Neural progenitor cell (in vitro differentiated cells): Measurements from ENCODE around the gene TFG. TPM values are rescaled to one million over a fixed set of nuclear protein-coding genes. Genes with fewer than 3 reads are reported as not detected.
A peak's percentile ranks its signal among the peaks of the same experiment; 100 is the strongest.

Source experiments
- DNase-seq: peaks from one replicate; pipeline ENCODE4 v3.0.0-alpha.2; 2016; ENCODE audit warnings: low spot score
- H2AFZ ChIP-seq: fragments of 200-600 bp; sonication (generic); replicated peaks from 2 replicates; pipeline ENCODE4 v1.6.1; 2016; ENCODE audit warnings: antibody characterized with exemption
- H3F3A ChIP-seq: fragments of 200-600 bp; sonication (generic); 2 replicates; pipeline ENCODE4 v1.6.1; 2016; ENCODE audit warnings: antibody characterized with exemption, low read depth
- H3K27ac ChIP-seq: fragments of 200-600 bp; sonication (generic); 2 replicates; pipeline ENCODE4 v1.5.1; 2016; ENCODE audit warnings: mild to moderate bottlenecking
- H3K27me3 ChIP-seq: fragments of 200-600 bp; sonication (generic); 2 replicates; pipeline ENCODE4 v1.6.1; 2016; ENCODE audit warnings: mild to moderate bottlenecking, moderate library complexity
- H3K36me3 ChIP-seq: fragments of 200-600 bp; sonication (generic); 2 replicates; pipeline ENCODE4 v1.5.1; 2016
- H3K4me1 ChIP-seq: fragments of 200-600 bp; sonication (generic); 2 replicates; pipeline ENCODE4 v1.6.1; 2016; ENCODE audit warnings: mixed run types
- H3K4me2 ChIP-seq: fragments of 200-600 bp; sonication (generic); 2 replicates; pipeline ENCODE4 v1.6.1; 2016
- H3K4me3 ChIP-seq: fragments of 200-600 bp; sonication (generic); 2 replicates; pipeline ENCODE4 v1.5.1; 2016
- H3K79me2 ChIP-seq: fragments of 200-600 bp; sonication (generic); 2 replicates; pipeline ENCODE4 v1.6.1; 2016; ENCODE audit warnings: low read depth
- H3K9ac ChIP-seq: fragments of 200-600 bp; sonication (generic); 2 replicates; pipeline ENCODE4 v1.6.1; 2016
- H3K9me3 ChIP-seq: fragments of 200-600 bp; sonication (generic); 2 replicates; pipeline ENCODE4 v1.5.1; 2016; ENCODE audit warnings: low read depth
- H4K20me1 ChIP-seq: fragments of 200-600 bp; sonication (generic); 2 replicates; pipeline ENCODE4 v1.6.1; 2016; ENCODE audit warnings: low read depth
- H3K27ac Mint-ChIP-seq: 3 replicates; pipeline ENCODE4 v1.8.0; 2021; ENCODE audit warnings: mixed read lengths
- H3K27me3 Mint-ChIP-seq: 2 replicates; pipeline ENCODE4 v1.8.0; 2022; ENCODE audit warnings: low read depth, mild to moderate bottlenecking, inconsistent platforms, moderate library complexity, mixed read lengths; ENCODE audit not compliant: insufficient read depth
- H3K36me3 Mint-ChIP-seq: 3 replicates; pipeline ENCODE4 v1.8.0; 2021; ENCODE audit warnings: mixed read lengths
- H3K4me1 Mint-ChIP-seq: 3 replicates; pipeline ENCODE4 v1.8.0; 2021; ENCODE audit warnings: mixed read lengths
- H3K4me3 Mint-ChIP-seq: 3 replicates; pipeline ENCODE4 v1.8.0; 2021; ENCODE audit warnings: mild to moderate bottlenecking, moderate library complexity, mixed read lengths
- H3K9me3 Mint-ChIP-seq: 3 replicates; pipeline ENCODE4 v1.8.0; 2020; ENCODE audit warnings: mixed read lengths
- EZH2 ChIP-seq: fragments of 200-600 bp; sonication (generic); IDR thresholded peaks from 2 replicates; pipeline ENCODE4 v1.6.1; 2017; ENCODE audit warnings: antibody characterized with exemption, mild to moderate bottlenecking, moderate library complexity
- EZH2phosphoT487 ChIP-seq: fragments of 200-600 bp; sonication (generic); IDR thresholded peaks from 2 replicates; pipeline ENCODE4 v1.6.1; 2017; ENCODE audit warnings: antibody characterized with exemption
- total RNA-seq: library from RNA; depleted of rRNA; stranded (reverse); fragments of >200 nt; gene quantifications from 2 replicates; pipeline ENCODE4 v1.2.3, GENCODE V29; 2015; ENCODE audit warnings: low replicate concordance
- TF ChIP-seq, protein P1 (sequence below): fragments of 200-600 bp; sonication (generic); IDR thresholded peaks from 2 replicates; pipeline ENCODE4 v1.5.1; 2017; ENCODE audit warnings: antibody characterized with exemption, mild to moderate bottlenecking

Gene TFG
- total RNA-seq, 1 donor from 2014 or later, result 105 TPM

DNA sequence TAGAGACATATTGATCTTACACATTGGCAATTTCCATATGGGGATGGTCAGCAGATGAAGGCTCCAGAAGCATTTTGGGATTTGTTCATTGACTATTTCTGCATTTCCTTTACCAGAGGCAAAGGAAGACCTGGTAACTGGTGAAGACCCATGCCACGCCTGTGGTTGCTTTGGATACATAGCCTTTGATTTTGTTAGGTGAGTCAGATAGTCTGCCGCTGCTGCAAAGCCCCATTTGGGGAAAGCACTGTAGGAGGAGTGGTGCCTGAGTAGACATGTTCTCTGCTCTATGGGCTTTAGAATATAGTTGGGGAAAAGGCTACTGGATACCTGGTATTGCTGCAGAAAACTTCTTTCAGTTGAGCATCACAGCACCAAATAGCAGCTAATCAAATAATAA lies 56.8 kb downstream of the TFG start:
- H3K4me3 Mint-ChIP-seq, result no peak overlapping the region
- H3K4me1 Mint-ChIP-seq, result no peaks in the 10 kb centered on the region
- no peaks in the 10 kb centered on the region for H3K9me3 Mint-ChIP-seq

DNA sequence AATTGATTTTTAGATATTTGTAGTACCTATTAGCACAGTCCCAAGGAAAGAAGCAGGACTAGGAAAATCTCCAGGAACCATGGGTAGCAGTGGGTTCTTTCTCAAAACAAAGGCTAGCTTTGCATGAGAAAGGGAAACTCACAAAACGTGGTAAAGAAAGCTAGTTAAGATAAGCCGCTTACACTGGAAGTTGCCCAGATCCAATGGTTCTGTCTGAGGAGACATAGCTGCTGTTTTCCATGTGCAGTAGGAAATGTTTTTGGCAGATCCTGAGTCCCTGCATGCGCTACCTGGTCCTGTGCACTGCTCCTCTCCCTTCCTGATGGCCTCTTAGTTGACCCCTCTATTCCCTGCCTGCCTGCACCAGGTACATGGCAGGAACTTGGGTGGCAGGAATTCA lies 60.4 kb downstream of the TFG start:
- H3K27me3 Mint-ChIP-seq, result no peaks in the 10 kb centered on the region
- H3K9ac ChIP-seq, result no peak overlapping the region
- peaks cover 11% of the 10 kb centered on the region for H3F3A ChIP-seq
- no peaks in the 10 kb centered on the region for H3K27me3 ChIP-seq
- no peaks in the 10 kb centered on the region for H3K9me3 Mint-ChIP-seq
- H3K79me2 ChIP-seq, result no peaks in the 10 kb centered on the region
- H3K36me3 ChIP-seq, result no peaks in the 10 kb centered on the region
- peaks cover 17% of the 10 kb centered on the region for H3K4me1 ChIP-seq
- no peaks in the 10 kb centered on the region for H3K4me1 Mint-ChIP-seq
- no peak overlapping the region for H3K4me3 ChIP-seq
- no peaks in the 10 kb centered on the region for H3K9me3 ChIP-seq
- DNase-seq, result peak; percentile 79
- H3K4me2 ChIP-seq, result peak overlapping the region; percentile 46
- no peaks in the 10 kb centered on the region for H3K36me3 Mint-ChIP-seq
- no peaks in the 10 kb centered on the region for H4K20me1 ChIP-seq
- H3K27ac Mint-ChIP-seq, result no peak overlapping the region
- H2AFZ ChIP-seq, result peak overlapping the region; percentile 62
- H3K27ac ChIP-seq, result peak overlapping the region; percentile 38
- H3K4me3 Mint-ChIP-seq, result no peak overlapping the region
- no peak for TF ChIP-seq EZH2
- TF ChIP-seq, protein P1, sequence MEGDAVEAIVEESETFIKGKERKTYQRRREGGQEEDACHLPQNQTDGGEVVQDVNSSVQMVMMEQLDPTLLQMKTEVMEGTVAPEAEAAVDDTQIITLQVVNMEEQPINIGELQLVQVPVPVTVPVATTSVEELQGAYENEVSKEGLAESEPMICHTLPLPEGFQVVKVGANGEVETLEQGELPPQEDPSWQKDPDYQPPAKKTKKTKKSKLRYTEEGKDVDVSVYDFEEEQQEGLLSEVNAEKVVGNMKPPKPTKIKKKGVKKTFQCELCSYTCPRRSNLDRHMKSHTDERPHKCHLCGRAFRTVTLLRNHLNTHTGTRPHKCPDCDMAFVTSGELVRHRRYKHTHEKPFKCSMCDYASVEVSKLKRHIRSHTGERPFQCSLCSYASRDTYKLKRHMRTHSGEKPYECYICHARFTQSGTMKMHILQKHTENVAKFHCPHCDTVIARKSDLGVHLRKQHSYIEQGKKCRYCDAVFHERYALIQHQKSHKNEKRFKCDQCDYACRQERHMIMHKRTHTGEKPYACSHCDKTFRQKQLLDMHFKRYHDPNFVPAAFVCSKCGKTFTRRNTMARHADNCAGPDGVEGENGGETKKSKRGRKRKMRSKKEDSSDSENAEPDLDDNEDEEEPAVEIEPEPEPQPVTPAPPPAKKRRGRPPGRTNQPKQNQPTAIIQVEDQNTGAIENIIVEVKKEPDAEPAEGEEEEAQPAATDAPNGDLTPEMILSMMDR, result no peak
- TF ChIP-seq EZH2phosphoT487, result no peak

More for the DNA sequence above, 56.8 kb downstream of the TFG start:
- Histone ChIP-seq H3K36me3 (no peaks in the 10 kb centered on the region), H3K27ac (no peak overlapping the region), H3F3A (peaks cover 11% of the 10 kb centered on the region), H3K9ac (no peak overlapping the region), H3K79me2 (no peaks in the 10 kb centered on the region), H3K4me1 (peaks cover 27% of the 10 kb centered on the region), H3K9me3 (no peaks in the 10 kb centered on the region), H2AFZ (no peak overlapping the region), H3K27me3 (no peaks in the 10 kb centered on the region), H4K20me1 (no peaks in the 10 kb centered on the region), H3K4me2 (no peak overlapping the region), H3K4me3 (no peak overlapping the region)
- Mint-ChIP-seq H3K36me3 (no peaks in the 10 kb centered on the region), H3K27me3 (no peaks in the 10 kb centered on the region), H3K27ac (no peak overlapping the region)
- TF ChIP-seq, protein P1, result no peak
- no peak for TF ChIP-seq EZH2
- TF ChIP-seq EZH2phosphoT487, result no peak
- DNase-seq, result no peak

DNA sequence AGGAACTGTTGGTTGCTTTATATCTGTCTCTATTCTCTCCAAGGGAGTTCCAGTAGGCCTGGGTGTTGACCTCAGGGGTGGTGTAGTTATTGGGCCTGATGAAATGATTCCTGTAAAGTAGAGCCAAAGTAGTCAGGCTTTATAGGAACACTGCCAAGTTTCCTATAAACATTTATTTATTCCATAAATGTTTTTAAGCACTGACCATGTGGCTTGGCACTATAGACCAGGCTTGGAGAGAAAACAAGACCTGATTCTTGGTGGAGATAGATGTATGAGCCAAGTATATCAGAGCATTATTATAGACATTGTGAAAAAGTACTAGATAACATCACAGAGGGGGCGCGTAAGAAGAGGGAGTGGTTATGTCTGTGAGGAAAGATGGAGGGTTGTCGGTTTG lies 65.9 kb downstream of the TFG start:
- no peak overlapping the region for H3K4me3 Mint-ChIP-seq
- H3K27ac ChIP-seq, result no peak overlapping the region
- H3K9me3 Mint-ChIP-seq, result no peaks in the 10 kb centered on the region
- DNase-seq, result no peak
- no peaks in the 10 kb centered on the region for H3K27me3 ChIP-seq
- no peaks in the 10 kb centered on the region for H3K36me3 Mint-ChIP-seq
- H4K20me1 ChIP-seq, result no peaks in the 10 kb centered on the region
- no peak overlapping the region for H3K4me3 ChIP-seq
- H2AFZ ChIP-seq, result no peak overlapping the region
- no peak overlapping the region for H3K27ac Mint-ChIP-seq
- peaks cover under 1% of the 10 kb centered on the region for H3F3A ChIP-seq
- no peaks in the 10 kb centered on the region for H3K9me3 ChIP-seq
- no peaks in the 10 kb centered on the region for H3K36me3 ChIP-seq
- H3K4me1 Mint-ChIP-seq, result no peaks in the 10 kb centered on the region
- no peak overlapping the region for H3K4me2 ChIP-seq
- no peaks in the 10 kb centered on the region for H3K27me3 Mint-ChIP-seq
- H3K79me2 ChIP-seq, result no peaks in the 10 kb centered on the region
- peaks cover 5% of the 10 kb centered on the region for H3K4me1 ChIP-seq
- H3K9ac ChIP-seq, result no peak overlapping the region
- TF ChIP-seq EZH2 (no peak), EZH2phosphoT487 (no peak)
- TF ChIP-seq, protein P1, result no peak
